Mesothelial cell of epicardium (in vitro differentiated cells): Measurements from ENCODE around the gene SP6. TPM values are rescaled to one million over a fixed set of nuclear protein-coding genes. Genes with fewer than 3 reads are reported as not detected.

Experiments used
- DNase-seq, 2 experiments: peaks; one replicate each; pipeline ENCODE4 v3.0.0; 2021; ENCODE audit warnings: low spot score in 2 of 2; ENCODE audit not compliant: unreplicated experiment in 2 of 2
- H3K27ac Mint-ChIP-seq: 2 replicates; pipeline ENCODE4 v1.8.0; 2021; ENCODE audit warnings: mixed read lengths
- H3K27me3 Mint-ChIP-seq: 2 replicates; pipeline ENCODE4 v1.8.0; 2021; ENCODE audit warnings: low read depth, mixed read lengths
- H3K36me3 Mint-ChIP-seq: 2 replicates; pipeline ENCODE4 v1.8.0; 2021; ENCODE audit warnings: mixed read lengths
- H3K4me1 Mint-ChIP-seq: 2 replicates; pipeline ENCODE4 v1.8.0; 2021; ENCODE audit warnings: mixed read lengths
- H3K4me3 Mint-ChIP-seq: 2 replicates; pipeline ENCODE4 v1.8.0; 2021; ENCODE audit warnings: mild to moderate bottlenecking, moderate library complexity, mixed read lengths
- H3K9me3 Mint-ChIP-seq: 2 replicates; pipeline ENCODE4 v1.8.0; 2021; ENCODE audit warnings: mixed read lengths
- total RNA-seq: library from RNA; stranded (reverse); gene quantifications from 3 replicates; pipeline ENCODE4 v1.2.1, GENCODE V29; 2021
- TF ChIP-seq, protein P1 (sequence below): fragments of 200-600 bp; sonication (generic); IDR thresholded peaks from one replicate; pipeline ENCODE4 v1.5.0; 2021; ENCODE audit warnings: antibody characterized with exemption; ENCODE audit not compliant: unreplicated experiment

SP6 gene
- total RNA-seq, 1 donor from 2014 or later, result 17.6 TPM

DNA sequence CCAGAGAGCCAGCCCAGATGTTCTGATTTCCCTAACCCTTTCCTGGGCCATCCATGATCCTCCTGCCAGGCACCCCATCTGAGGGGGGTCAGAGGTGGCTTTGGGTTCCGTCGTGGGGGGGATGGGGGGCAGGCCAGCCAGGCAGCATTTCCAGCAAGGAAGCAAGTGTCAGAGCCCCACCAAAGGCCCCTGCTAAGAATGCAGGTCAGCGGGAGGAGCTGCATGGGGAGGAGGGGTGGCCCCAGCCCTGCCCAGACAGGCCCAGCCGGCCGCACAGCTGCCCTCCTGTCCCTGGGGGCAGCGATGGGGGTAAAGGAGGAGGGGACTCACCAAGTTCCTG lies 7.6 kb downstream of the SP6 start:
- DNase-seq, result no peak
- H3K27me3 Mint-ChIP-seq, result peaks cover 2% of the 10 kb centered on the region
- no peaks in the 10 kb centered on the region for H3K36me3 Mint-ChIP-seq
- H3K4me1 Mint-ChIP-seq, result peaks cover 73% of the 10 kb centered on the region
- no peaks in the 10 kb centered on the region for H3K9me3 Mint-ChIP-seq
- TF ChIP-seq, protein P1, sequence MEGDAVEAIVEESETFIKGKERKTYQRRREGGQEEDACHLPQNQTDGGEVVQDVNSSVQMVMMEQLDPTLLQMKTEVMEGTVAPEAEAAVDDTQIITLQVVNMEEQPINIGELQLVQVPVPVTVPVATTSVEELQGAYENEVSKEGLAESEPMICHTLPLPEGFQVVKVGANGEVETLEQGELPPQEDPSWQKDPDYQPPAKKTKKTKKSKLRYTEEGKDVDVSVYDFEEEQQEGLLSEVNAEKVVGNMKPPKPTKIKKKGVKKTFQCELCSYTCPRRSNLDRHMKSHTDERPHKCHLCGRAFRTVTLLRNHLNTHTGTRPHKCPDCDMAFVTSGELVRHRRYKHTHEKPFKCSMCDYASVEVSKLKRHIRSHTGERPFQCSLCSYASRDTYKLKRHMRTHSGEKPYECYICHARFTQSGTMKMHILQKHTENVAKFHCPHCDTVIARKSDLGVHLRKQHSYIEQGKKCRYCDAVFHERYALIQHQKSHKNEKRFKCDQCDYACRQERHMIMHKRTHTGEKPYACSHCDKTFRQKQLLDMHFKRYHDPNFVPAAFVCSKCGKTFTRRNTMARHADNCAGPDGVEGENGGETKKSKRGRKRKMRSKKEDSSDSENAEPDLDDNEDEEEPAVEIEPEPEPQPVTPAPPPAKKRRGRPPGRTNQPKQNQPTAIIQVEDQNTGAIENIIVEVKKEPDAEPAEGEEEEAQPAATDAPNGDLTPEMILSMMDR, result peak; percentile 10
- H3K27ac Mint-ChIP-seq, result peak overlapping the region; percentile 67
- H3K4me3 Mint-ChIP-seq, result peak overlapping the region; percentile 9

DNA sequence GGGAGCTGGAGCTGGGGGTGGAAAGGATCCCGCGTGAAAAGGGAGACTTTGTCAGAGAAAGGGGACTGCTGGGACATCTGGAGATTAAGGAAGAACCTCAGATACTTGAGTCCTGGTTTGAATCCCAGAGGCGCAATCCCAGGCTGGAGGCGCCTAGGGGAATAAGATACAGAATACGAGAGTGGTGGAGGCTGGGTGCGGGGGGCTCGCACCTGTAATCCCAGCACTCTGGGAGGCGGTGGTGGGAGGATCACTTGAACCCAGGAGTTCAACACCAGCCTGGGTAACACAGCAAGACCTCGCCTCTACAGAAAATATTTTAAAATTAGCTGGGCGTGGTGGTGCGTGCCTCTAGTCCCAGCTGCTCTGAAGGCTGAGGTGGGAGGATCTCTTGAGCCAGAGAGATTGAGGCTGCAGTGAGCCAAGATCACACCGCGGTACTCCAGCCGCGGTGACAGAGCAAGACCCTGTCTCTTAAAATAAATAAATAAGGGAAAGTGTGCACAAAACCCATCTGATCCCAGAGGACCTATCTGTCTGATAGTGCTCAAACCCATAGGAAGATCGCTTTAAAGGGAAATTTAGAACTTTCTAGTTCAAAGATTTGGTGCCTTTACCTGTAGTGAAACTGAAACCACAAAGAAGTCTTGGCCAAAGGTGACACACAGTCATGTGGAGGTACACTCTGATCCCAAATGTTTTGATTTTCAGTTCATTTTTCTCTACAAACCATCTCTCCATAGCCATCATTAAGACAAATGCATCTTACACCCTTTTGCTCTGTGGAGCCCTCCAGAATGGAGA lies 9.3 kb downstream of the SP6 start:
- Mint-ChIP-seq H3K27ac (peak overlapping the region; percentile 64), H3K9me3 (no peaks in the 10 kb centered on the region), H3K4me1 (peaks cover 64% of the 10 kb centered on the region), H3K36me3 (peaks cover 2% of the 10 kb centered on the region), H3K4me3 (peak overlapping the region; percentile 98), H3K27me3 (no peaks in the 10 kb centered on the region)
- TF ChIP-seq, protein P1, result peak; percentile 47
- DNase-seq, result no peak

DNA sequence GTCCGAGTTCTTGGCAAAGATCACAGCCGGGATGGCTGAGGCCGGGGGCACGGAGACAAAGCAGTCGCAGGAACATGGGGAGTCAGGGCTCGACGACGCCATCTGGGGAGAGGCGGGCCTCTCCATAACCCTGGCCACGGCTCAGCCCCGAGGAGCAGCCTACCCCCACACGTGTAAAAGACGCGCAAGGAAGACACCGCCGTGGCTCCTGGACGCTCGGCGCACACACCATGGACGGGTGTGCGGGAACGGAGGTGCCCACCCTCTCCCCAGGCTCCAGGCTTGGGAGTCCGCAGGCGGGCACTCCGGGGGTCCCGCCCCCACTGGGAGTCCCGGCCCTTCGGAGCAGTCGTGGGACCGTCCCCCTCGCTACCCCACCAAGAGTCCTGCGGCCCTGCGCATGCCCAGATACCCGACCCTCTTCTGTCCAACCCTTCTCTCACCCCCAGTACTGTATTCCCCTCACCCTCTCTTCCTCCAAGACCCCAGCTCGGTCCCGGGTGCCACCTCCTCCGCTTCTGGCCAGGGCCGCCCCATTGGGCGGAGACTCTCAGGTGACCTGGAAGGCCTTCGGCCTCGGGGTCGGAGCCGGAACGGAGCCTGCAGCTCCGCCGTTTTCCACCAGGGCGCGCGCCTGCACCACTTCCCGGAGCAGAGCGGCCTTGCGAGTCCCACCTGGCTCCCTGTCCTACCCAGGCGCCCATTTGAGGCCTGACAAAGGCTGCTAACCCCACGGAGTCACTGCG lies 10.0 kb downstream of the SP6 start, which contains the start of gene SCRN2:
SCRN2 (minus strand) TSS at position 532 of the 746 bp plus-strand sequence; CDS start at position 102, 430 bp downstream.
- Mint-ChIP-seq H3K4me1 (peaks cover 56% of the 10 kb centered on the region), H3K36me3 (peaks cover 2% of the 10 kb centered on the region), H3K27me3 (no peaks in the 10 kb centered on the region), H3K27ac (peak within 1 kb of the TSS; percentile 67), H3K4me3 (peak within 1 kb of the TSS; percentile 98), H3K9me3 (no peaks in the 10 kb centered on the region)
- DNase-seq, result peak; percentile 70 to 93
- TF ChIP-seq, protein P1, result peak; percentile 96

DNA sequence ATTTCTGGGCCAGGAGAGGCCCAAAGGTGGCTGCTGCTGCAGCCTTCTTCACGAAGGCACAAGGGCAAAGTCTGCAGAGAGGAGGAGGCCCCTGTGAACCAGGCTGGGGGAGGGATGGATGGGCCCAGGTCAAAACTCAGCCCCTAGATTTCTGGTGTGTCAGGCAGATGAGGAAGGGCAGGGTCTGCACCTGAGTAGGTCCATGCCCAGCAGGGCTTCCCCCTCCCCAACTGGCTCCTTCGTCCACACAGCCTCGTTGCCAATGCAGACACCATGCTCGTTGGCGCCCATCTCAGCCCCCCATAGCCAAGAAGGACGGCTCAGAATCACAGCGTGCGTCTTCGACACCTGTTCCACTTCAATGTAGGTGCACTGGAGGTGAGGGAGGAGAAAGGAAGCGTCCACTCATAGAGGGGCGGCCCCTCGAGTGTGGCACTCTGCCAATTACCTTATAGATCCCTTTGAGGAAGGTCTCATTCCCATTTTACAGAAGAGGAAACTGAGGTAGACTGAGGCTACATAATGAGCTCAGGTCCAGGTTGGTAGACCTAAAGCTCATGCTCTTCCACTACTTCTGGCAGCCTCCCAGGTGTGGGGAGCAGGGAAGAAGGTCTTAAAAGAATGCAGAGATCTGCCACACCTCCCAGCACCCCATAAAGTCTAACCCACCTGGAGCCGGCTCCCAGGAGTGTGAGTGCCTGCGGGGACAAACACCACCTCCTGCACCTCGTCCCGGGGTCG lies 10.8 kb downstream of the SP6 start:
- TF ChIP-seq, protein P1, result no peak
- Mint-ChIP-seq H3K27ac (peak overlapping the region; percentile 67), H3K9me3 (no peaks in the 10 kb centered on the region)

DNA sequence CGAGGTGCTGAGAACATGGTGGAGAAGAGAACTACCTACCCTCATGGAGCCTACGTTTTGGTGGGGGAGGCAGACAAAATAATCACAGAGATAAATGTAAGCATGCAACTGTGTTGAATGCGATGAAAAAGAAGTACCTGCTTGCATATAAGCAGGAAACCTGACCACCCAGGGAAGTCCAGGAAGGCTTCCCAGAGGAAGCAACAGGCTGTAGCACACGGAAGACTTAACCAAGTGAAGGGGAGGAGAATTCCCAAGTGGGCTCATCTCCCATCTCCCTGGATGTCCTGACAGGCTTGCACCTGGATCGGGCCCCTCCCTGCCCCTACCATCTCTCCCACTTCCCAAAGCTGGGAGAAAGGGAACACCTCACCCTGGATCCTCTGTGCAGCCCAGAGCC lies 11.9 kb downstream of the SP6 start:
- Mint-ChIP-seq H3K9me3 (no peaks in the 10 kb centered on the region), H3K4me1 (peaks cover 37% of the 10 kb centered on the region), H3K27me3 (no peaks in the 10 kb centered on the region), H3K27ac (no peak overlapping the region), H3K4me3 (peak overlapping the region; percentile 98), H3K36me3 (peaks cover 8% of the 10 kb centered on the region)
- no peak for DNase-seq
- TF ChIP-seq, protein P1, result no peak

More for the DNA sequence above, 10.8 kb downstream of the SP6 start:
- no peak for DNase-seq
- Mint-ChIP-seq H3K27me3 (no peaks in the 10 kb centered on the region), H3K4me3 (peak overlapping the region; percentile 98), H3K36me3 (peaks cover 8% of the 10 kb centered on the region), H3K4me1 (peaks cover 48% of the 10 kb centered on the region)
